GM19193 (cell line): ENCODE data around the gene PAOX.

Source experiments
- POLR2A ChIP-seq: IDR thresholded peaks from 4 replicates; pipeline ENCODE4 v1.6.1; 2011; ENCODE audit not compliant: insufficient read depth, insufficient read length; ENCODE audit errors: extremely low read depth

Gene PAOX

DNA sequence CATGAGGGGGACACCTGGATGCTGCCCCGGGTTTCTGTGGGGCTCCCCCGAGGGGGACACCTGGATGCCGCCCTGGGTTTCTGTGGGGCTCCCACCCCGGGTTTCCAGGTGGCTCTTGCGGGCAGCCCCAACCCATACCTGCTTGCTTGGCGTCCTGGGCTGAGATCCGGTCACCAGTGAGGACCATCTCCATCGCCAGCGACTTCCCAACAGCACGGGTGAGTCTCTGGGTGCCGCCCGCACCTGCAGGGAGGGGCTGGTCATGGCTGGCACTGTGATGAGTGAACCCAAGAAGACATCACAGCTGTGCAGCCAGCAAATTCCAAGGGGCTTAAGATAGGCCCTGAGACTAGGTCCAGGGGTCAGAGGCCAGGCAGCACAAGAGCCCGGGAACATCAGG lies 12.3 kb upstream of the PAOX start:
- no peak for TF ChIP-seq POLR2A

- TF ChIP-seq POLR2A: no peak
Observed at GRCh38 chr10:133368153-133368552, 10.9 kb upstream of the PAOX start.

- TF ChIP-seq POLR2A: no peak
Observed at GRCh38 chr10:133370030-133370786, 8.9 kb upstream of the PAOX start.

GRCh38 chr10:133372507-133372906 lies 6.6 kb upstream of the PAOX start:
- TF ChIP-seq POLR2A: no peak

GRCh38 chr10:133373174-133374090 lies 5.6 kb upstream of the PAOX start, which contains the start of gene ECHS1:
TSS of gene ECHS1 (minus strand) at chr10:133373354. CDS start at chr10:133373333, 21 bp downstream.
- TF ChIP-seq POLR2A: peak; percentile 86

DNA sequence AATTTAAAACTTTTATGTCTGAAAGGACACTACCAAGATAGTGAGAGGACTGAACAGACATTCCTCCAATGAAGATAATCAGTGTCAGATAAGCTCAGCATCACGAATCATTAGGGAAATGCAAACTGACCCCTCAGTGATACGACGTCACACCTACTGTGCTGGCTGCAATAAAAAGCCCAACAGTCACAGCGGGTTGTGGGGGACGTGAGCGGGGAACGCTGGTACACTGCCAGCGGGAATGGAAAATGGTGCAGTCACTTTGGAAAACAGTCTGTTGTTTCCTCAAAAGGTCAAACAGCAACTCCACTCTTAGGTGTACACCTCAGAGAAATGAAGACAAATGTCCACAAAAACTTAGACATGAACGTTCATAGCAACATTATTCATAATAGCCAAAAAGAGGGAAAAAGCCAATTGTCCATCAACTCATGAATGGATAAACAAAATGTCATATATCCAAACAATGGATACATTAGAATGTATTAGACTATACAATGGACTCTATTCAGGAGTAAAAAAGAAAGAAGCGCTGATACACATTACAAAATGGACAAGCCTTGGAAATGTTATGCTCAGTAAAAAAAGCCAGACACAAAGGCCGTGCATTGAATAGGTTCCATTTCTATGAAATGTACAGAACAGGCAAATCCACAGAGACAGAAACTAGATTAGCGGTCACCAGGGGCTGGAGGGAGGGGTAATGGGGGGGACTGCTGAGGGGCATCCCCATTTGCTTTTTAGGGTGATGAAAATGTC lies 3.5 kb upstream of the PAOX start:
- no peak for TF ChIP-seq POLR2A

DNA sequence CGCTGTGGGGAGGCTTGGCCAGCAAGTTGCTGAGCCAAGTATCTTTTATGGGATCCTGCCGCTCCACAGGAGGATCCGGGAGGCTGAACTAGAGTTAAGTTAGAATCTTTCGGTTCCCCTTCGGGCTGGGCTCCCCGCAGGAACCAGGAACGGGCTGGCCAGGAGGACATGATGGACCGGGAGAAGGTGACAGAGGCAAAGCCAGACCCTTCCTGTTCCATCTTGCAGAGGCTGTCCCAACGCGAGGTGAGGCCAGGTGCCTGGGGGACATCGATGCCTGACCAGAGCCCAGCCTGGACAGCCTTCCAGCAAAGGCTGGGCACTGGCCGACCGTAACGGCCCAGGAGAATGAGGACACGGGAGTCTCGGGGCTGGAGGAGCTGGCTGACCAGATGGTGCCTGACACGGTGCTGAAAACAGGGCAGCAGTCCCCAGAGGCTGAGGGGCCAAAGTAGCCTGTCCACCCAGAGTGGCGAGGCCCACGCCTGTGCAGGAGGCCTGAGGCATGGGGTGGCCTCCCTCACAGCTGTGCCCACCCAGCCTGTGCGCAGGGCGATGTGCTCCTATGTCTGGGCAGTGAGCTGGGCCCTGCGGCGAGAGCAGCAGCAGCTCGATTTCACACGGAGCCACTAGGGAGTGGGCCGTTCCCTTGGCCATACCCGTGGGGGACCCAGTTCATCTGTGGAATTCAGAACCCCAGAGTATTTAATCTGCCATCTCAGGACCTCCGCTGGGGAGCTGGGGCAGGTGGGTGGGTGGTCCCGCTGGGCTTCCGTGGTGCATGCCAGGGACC lies 1.8 kb upstream of the PAOX start:
- TF ChIP-seq POLR2A: no peak

DNA sequence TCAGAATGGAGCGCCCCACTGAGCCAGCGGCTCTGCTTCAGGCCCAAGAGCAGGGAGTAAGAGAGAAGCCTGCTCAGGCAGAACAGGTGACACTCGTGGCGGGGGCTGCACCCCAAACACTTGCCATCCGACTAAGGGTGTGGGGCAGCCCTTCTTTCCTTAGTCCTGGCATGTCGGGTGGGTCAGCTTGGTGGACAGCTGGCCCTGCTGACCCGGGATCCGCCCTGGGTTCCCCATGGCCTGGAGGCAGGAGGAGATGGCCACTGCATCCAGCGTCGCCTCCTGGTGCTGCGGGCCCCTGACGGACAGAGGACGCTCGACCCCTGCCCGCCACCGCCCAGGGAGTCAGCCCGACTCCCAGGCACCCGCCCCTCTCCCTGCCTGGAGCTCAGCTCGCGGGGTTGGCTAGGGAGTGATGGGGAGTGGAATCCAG lies 1.2 kb upstream of the PAOX start:
- TF ChIP-seq POLR2A: no peak

DNA sequence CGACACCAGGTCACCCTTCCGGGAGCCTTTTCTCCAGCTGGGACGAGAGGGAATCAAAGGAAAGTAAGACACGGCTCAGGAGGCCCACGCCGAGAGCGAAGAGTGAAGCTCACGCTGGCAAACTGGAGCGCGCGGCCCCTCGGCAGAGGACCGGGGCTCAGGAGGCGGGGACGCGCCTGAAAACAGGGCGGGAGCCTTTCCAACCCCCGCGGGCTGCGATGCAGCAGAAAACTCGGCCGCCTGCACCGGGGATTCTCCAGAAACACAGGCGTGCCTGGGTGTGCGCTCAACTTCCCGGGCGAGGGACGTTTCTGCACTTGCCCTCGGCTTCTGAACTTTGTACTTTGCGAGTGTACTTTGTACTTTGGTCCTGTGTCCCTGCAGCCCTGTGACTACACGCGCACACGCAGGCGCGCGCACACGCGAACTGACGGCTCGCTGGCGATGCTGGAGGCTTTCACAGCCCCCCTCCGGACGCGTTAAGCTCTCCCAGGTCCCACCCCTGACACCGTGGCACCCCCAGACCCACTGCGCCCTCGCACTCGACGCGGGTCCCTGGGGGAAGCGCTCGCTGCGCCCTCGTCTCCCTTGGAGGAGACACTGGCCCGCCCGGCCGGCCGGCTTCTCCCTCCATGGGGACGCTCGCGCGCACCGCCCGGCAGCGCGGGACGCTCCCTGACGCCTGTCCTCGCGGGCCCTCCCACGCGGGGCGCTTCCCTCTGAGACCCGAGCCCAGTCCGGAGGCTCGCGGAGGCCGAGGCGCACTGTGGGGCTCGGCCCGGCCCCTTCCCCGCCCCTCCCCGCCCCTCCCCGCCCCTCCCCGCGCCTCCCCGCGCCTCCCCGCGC lies 588 bp upstream of the PAOX start:
- peak; percentile 49 for TF ChIP-seq POLR2A

GRCh38 chr10:133379801-133380666 lies 972 bp downstream of the PAOX start:
- TF ChIP-seq POLR2A: no peak

DNA sequence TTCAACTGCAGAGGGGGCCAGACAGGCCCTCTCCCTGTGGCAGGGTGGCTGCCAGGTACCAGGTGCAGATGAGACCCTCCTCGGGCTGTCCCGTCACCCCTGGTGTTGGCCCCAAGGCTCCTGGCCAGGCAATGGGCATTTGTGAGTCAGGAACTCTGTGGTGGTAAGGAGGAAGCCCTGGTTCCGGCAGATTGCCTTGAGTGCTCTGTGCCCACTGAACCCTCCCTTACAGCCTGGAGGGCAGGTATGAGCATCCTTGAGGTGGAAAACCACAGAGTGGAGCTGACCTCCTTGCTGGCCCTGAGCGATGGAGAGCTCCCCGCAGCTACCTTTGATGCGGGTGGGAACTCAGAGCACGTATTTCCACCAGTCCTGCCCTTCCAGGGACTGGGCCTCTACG lies 2.0 kb downstream of the PAOX start:
- TF ChIP-seq POLR2A: no peak

DNA sequence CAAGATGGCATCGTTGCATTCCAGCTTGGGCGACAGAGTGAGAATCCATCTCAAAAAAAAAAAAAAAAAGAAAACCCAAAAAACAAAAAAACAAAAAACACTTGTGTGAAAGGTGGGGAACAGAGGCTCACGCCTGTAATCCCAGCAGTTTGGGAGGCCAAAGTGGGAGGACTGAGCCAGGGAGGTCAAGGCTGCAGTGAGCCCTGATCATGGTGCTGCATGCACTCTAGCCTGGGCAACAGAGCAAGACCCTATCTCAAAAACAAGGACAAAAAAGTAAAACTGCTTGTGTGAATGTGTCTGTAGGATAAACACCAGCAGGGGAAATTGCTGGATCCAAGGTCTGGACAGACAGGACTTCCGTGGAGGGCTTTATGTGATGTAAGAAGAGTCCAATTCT lies 4.5 kb downstream of the PAOX start:
- TF ChIP-seq POLR2A: no peak
